Measurements from ENCODE around the gene FAM20A. TPM values are rescaled to one million over a fixed set of nuclear protein-coding genes. Genes with fewer than 3 reads are reported as not detected.

The FAM20A gene
- polyA plus RNA-seq, 1 donor (not counting 4 experiments of a cell fraction or from before 2014, with no cell fraction given): not detected

DNA sequence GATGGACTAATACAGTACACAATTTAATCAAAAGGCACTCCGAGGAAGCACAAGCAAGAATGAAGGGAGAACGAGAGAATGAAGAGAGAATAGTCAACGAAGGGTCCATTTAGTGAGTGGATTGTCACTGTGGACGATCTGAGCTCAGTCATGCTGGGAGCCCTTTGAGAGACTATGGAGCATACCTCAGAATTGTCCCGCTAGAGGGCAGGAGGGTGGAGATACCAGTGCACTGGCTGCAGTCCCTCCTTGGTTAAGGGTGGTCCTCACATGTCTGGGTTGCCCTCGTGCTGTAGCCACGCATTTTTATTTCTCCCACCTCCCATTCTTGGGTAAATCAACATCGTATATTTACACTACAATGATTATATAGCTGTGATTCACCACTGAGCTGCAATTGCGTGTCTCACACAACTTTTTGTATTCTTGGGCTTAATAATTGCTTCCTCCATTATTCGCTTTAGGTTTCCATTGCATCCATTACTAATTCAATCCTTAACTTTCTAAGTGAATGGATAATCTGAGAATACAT, 33.2 kb upstream of the FAM20A start:
- no peak overlapping the region for H2AFZ ChIP-seq (ENCODE audit: control insufficient read depth, low read length)
- no peaks in the 10 kb centered on the region for H3K27me3 ChIP-seq (ENCODE audit: control insufficient read depth, extremely low read depth, insufficient read depth, low read length)
- H3K36me3 ChIP-seq (ENCODE audit: control insufficient read depth in 2 of 2, extremely low read depth in 1 of 2, insufficient read depth in 2 of 2, low read length in 2 of 2): no peaks in the 10 kb centered on the region
- dilution Hi-C loops (cut with MboI; ENCODE audit: extremely low pct_ligation_motif_present, low sequenced_read_pairs): no loop called here
- no peaks in the 10 kb centered on the region for H3K79me2 ChIP-seq (ENCODE audit: control insufficient read depth, insufficient read depth, low read length)
- H3K9me1 ChIP-seq (ENCODE audit: control insufficient read depth, extremely low read depth, insufficient read depth, low read length): no peaks in the 10 kb centered on the region
- FAIRE-seq (no peak), DNase-seq (ENCODE audit: low read depth, low spot score) (no peak)
- no peaks in the 10 kb centered on the region for H3K4me1 ChIP-seq (ENCODE audit: control insufficient read depth, extremely low read depth, insufficient read depth, low read length)
- no peaks in the 10 kb centered on the region for H4K20me1 ChIP-seq (ENCODE audit: control insufficient read depth, extremely low read depth, insufficient read depth, low read length)
- H3K4me3 ChIP-seq (ENCODE audit: control insufficient read depth in 2 of 3, extremely low read depth in 1 of 3, insufficient read depth in 2 of 3, low read depth in 1 of 3, low read length in 3 of 3): no peak overlapping the region
- no peaks in the 10 kb centered on the region for H3K9me3 ChIP-seq (ENCODE audit: control insufficient read depth, low read depth, low read length)
- H3K9ac ChIP-seq (ENCODE audit: control insufficient read depth, extremely low read depth, insufficient read depth, low read length): no peak overlapping the region
- TF ChIP-seq, protein P1, sequence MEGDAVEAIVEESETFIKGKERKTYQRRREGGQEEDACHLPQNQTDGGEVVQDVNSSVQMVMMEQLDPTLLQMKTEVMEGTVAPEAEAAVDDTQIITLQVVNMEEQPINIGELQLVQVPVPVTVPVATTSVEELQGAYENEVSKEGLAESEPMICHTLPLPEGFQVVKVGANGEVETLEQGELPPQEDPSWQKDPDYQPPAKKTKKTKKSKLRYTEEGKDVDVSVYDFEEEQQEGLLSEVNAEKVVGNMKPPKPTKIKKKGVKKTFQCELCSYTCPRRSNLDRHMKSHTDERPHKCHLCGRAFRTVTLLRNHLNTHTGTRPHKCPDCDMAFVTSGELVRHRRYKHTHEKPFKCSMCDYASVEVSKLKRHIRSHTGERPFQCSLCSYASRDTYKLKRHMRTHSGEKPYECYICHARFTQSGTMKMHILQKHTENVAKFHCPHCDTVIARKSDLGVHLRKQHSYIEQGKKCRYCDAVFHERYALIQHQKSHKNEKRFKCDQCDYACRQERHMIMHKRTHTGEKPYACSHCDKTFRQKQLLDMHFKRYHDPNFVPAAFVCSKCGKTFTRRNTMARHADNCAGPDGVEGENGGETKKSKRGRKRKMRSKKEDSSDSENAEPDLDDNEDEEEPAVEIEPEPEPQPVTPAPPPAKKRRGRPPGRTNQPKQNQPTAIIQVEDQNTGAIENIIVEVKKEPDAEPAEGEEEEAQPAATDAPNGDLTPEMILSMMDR (optimal IDR thresholded peaks at IDR 0.05 in 1 of 3, IDR thresholded peaks at IDR 0.05 in 1 of 3, conservative IDR thresholded peaks at IDR 0.05 in 1 of 3; ENCODE audit: extremely low read depth in 1 of 3, insufficient read depth in 2 of 3, low read length in 3 of 3): no peak
- no peak for TF ChIP-seq EZH2 (IDR thresholded peaks at IDR 0.05; ENCODE audit: low read length)
- H3K4me2 ChIP-seq (ENCODE audit: control insufficient read depth, extremely low read depth, insufficient read depth, low read depth, low read length): no peak overlapping the region
- H3K27ac ChIP-seq (ENCODE audit: control insufficient read depth, insufficient read depth, low read length): no peak overlapping the region

- H3K27me3 ChIP-seq (ENCODE audit: control insufficient read depth, extremely low read depth, insufficient read depth, low read length): no peaks in the 10 kb centered on the region
- DNase-seq (ENCODE audit: low read depth, low spot score): no peak
- H3K9ac ChIP-seq (ENCODE audit: control insufficient read depth, extremely low read depth, insufficient read depth, low read length): no peak overlapping the region
- no peaks in the 10 kb centered on the region for H3K9me1 ChIP-seq (ENCODE audit: control insufficient read depth, extremely low read depth, insufficient read depth, low read length)
- no peak overlapping the region for H3K4me3 ChIP-seq (ENCODE audit: control insufficient read depth in 2 of 3, extremely low read depth in 1 of 3, insufficient read depth in 2 of 3, low read depth in 1 of 3, low read length in 3 of 3)
- H3K9me3 ChIP-seq (ENCODE audit: control insufficient read depth, low read depth, low read length): no peaks in the 10 kb centered on the region
- no peak overlapping the region for H2AFZ ChIP-seq (ENCODE audit: control insufficient read depth, low read length)
- TF ChIP-seq, protein P1 (optimal IDR thresholded peaks at IDR 0.05 in 1 of 3, IDR thresholded peaks at IDR 0.05 in 1 of 3, conservative IDR thresholded peaks at IDR 0.05 in 1 of 3; ENCODE audit: extremely low read depth in 1 of 3, insufficient read depth in 2 of 3, low read length in 3 of 3): no peak
- no peak for TF ChIP-seq EZH2 (IDR thresholded peaks at IDR 0.05; ENCODE audit: low read length)
- H3K4me1 ChIP-seq (ENCODE audit: control insufficient read depth, extremely low read depth, insufficient read depth, low read length): peaks cover 6% of the 10 kb centered on the region
- no peak for FAIRE-seq
- no peak overlapping the region for H3K27ac ChIP-seq (ENCODE audit: control insufficient read depth, insufficient read depth, low read length)
- no peaks in the 10 kb centered on the region for H3K36me3 ChIP-seq (ENCODE audit: control insufficient read depth in 2 of 2, extremely low read depth in 1 of 2, insufficient read depth in 2 of 2, low read length in 2 of 2)
- dilution Hi-C loops (cut with MboI; ENCODE audit: extremely low pct_ligation_motif_present, low sequenced_read_pairs): no loop called here
- H4K20me1 ChIP-seq (ENCODE audit: control insufficient read depth, extremely low read depth, insufficient read depth, low read length): no peaks in the 10 kb centered on the region
- no peak overlapping the region for H3K4me2 ChIP-seq (ENCODE audit: control insufficient read depth, extremely low read depth, insufficient read depth, low read depth, low read length)
- no peaks in the 10 kb centered on the region for H3K79me2 ChIP-seq (ENCODE audit: control insufficient read depth, insufficient read depth, low read length)
Observed at GRCh38 chr17:68628576-68628957, 27.4 kb upstream of the FAM20A start.

All from keratinocyte (primary cell).